BLaER1 treated with 17β-estradiol and CSF1 and Interleukin-3, amounts not matched to agents 10 nM and 100 nM (cell line): ENCODE measurements around the gene MAF.

Source experiments
- H3K27ac ChIP-seq, 11 experiments: shearing (Covaris generic); formaldehyde crosslinking; 2 replicates each; pipeline ENCODE4 v1.8.1; 2022
- H3K27me3 ChIP-seq, 11 experiments: shearing (Covaris generic); formaldehyde crosslinking; 2 replicates each; pipeline ENCODE4 v1.8.1; 2022
- H3K36me3 ChIP-seq, 11 experiments: shearing (Covaris generic); formaldehyde crosslinking; 2 replicates each; pipeline ENCODE4 v1.8.1; 2022
- H3K4me1 ChIP-seq, 10 experiments: shearing (Covaris generic); formaldehyde crosslinking; 2 replicates each; pipeline ENCODE4 v1.8.1; 2022
- H3K4me2 ChIP-seq, 11 experiments: shearing (Covaris generic); formaldehyde crosslinking; 2 replicates each; pipeline ENCODE4 v1.8.1; 2022
- H3K4me3 ChIP-seq, 10 experiments: shearing (Covaris generic); formaldehyde crosslinking; 2 replicates each; pipeline ENCODE4 v1.8.1; 2022
- H3K9ac ChIP-seq, 11 experiments: shearing (Covaris generic); formaldehyde crosslinking; 2 replicates each; pipeline ENCODE4 v1.8.1; 2022
- H3K9me3 ChIP-seq, 11 experiments: shearing (Covaris generic); formaldehyde crosslinking; replicated peaks in 1 of 11; 2 replicates each; pipeline ENCODE4 v1.8.1; 2022
- H4K20me1 ChIP-seq, 11 experiments: shearing (Covaris generic); formaldehyde crosslinking; 2 replicates each; pipeline ENCODE4 v1.8.1; 2022
- Cebpa-rat ChIP-seq, 11 experiments: shearing (Covaris generic); IDR thresholded peaks; 2 replicates each; pipeline ENCODE4 v1.8.1; 2022

Gene MAF

GRCh38 chr16:79598348-79599181 lies 2.0 kb downstream of the MAF start:
- H4K20me1 ChIP-seq, result peaks cover 0 to 65% (median 11%) of the 10 kb centered on the region in 11 experiments; a peak in 13 of 22 replicates
- H3K9me3 ChIP-seq, result no peaks in the 10 kb centered on the region; a peak in 1 of 22 replicates
- peak overlapping the region in 4 of 11 experiments; percentile 61 to 87 (median 78); a peak in 8 of 22 replicates for H3K9ac ChIP-seq
- H3K27me3 ChIP-seq, result peaks cover 0 to 84% (median 74%) of the 10 kb centered on the region in 11 experiments; a peak in 18 of 22 replicates
- H3K4me1 ChIP-seq, result peaks cover 10 to 35% (median 17%) of the 10 kb centered on the region in 10 experiments; a peak in 19 of 20 replicates
- H3K36me3 ChIP-seq, result peaks cover 0 to 58% (median 0%) of the 10 kb centered on the region in 11 experiments; a peak in 6 of 22 replicates
- TF ChIP-seq Cebpa-rat (IDR thresholded peaks at IDR 0.05), result no peak
- peak overlapping the region in 9 of 10 experiments; percentile 25 to 94 (median 72); a peak in 13 of 20 replicates for H3K4me3 ChIP-seq
- H3K27ac ChIP-seq, result peak overlapping the region in 3 of 11 experiments; percentile 49 to 72 (median 71); a peak in 6 of 22 replicates
- peak overlapping the region; percentile 9 to 99 (median 59); a peak in 18 of 22 replicates for H3K4me2 ChIP-seq

DNA sequence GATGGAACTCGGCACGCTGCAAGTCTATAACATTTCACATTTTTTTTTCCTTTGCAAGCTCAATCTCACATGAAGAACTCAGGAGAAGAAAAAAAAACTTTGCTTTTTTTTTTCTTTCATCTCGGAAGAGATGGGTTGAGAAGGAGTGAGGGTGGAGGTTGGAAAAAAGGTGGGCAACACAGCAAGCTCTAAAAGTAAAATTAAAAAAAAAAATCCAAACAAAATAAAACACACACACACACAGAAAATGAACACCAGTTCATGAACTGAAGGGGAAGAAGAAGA lies 2.5 kb downstream of the MAF start:
- peak overlapping the region in 4 of 10 experiments; percentile 73 to 94 (median 88); a peak in 8 of 20 replicates for H3K4me3 ChIP-seq
- H4K20me1 ChIP-seq, result peaks cover 0 to 71% (median 11%) of the 10 kb centered on the region in 11 experiments; a peak in 13 of 22 replicates
- H3K9me3 ChIP-seq, result no peaks in the 10 kb centered on the region; a peak in 1 of 22 replicates
- peak overlapping the region in 3 of 11 experiments; percentile 76 to 87 (median 80); a peak in 6 of 22 replicates for H3K9ac ChIP-seq
- H3K27ac ChIP-seq, result peak overlapping the region in 3 of 11 experiments; percentile 49 to 72 (median 71); a peak in 5 of 22 replicates
- H3K4me1 ChIP-seq, result peaks cover 10 to 36% (median 17%) of the 10 kb centered on the region in 10 experiments; a peak in 19 of 20 replicates
- H3K27me3 ChIP-seq, result peaks cover 0 to 89% (median 79%) of the 10 kb centered on the region in 11 experiments; a peak in 18 of 22 replicates
- H3K4me2 ChIP-seq, result peak overlapping the region in 4 of 11 experiments; percentile 78 to 99 (median 98); a peak in 7 of 22 replicates
- peaks cover 0 to 64% (median 0%) of the 10 kb centered on the region in 11 experiments; a peak in 6 of 22 replicates for H3K36me3 ChIP-seq
- no peak for TF ChIP-seq Cebpa-rat (IDR thresholded peaks at IDR 0.05)

DNA sequence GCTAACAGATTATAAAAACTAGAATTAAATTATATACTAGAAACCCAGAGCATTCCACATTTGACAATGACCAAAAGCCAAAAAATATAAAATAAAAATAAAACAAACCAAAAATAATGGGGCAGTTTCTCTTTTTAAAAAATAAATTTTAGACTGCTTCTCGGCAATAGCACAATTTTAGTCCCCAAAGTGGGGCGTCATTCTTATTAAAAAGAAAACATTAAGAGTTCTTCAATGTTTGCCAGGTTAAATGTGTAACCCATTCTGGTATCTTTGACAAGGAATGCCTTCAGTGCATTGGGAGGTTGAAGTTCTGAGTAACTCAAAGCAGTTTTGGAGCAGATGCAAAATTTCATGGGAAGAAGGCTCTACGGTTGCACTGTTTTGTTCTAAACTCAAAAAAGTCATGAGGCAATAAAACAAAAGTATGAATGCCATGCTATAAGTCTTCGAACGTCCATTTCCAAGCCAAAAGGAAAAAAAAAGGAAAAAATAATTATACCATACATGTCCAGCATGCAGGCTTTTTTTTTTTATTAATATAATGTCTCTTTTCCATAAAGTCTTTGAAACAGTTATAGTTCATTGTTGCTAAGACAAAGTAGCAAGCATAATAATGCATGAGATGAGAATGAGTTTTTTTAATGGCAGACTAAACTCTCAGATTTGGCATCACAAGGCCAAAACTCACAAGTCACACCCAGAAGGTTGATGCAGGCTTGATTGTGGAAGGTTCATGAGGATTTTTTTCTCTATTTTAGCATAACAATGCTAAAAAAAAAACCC lies 3.1 kb downstream of the MAF start:
- peaks cover 0 to 94% (median 85%) of the 10 kb centered on the region in 11 experiments; a peak in 18 of 22 replicates for H3K27me3 ChIP-seq
- peaks cover 0 to 76% (median 11%) of the 10 kb centered on the region in 11 experiments; a peak in 13 of 22 replicates for H4K20me1 ChIP-seq
- H3K27ac ChIP-seq, result peak overlapping the region in 3 of 11 experiments; percentile 49 to 72 (median 71); a peak in 5 of 22 replicates
- peaks cover 0 to 64% (median 0%) of the 10 kb centered on the region in 11 experiments; a peak in 6 of 22 replicates for H3K36me3 ChIP-seq
- peak overlapping the region in 4 of 10 experiments; percentile 73 to 94 (median 88); a peak in 8 of 20 replicates for H3K4me3 ChIP-seq
- peak overlapping the region in 4 of 11 experiments; percentile 78 to 99 (median 98); a peak in 8 of 22 replicates for H3K4me2 ChIP-seq
- H3K9ac ChIP-seq, result peak overlapping the region in 3 of 11 experiments; percentile 76 to 87 (median 80); a peak in 6 of 22 replicates
- no peaks in the 10 kb centered on the region; a peak in 1 of 22 replicates for H3K9me3 ChIP-seq
- H3K4me1 ChIP-seq, result peaks cover 10 to 37% (median 17%) of the 10 kb centered on the region in 10 experiments; a peak in 19 of 20 replicates
- no peak for TF ChIP-seq Cebpa-rat (IDR thresholded peaks at IDR 0.05)

DNA sequence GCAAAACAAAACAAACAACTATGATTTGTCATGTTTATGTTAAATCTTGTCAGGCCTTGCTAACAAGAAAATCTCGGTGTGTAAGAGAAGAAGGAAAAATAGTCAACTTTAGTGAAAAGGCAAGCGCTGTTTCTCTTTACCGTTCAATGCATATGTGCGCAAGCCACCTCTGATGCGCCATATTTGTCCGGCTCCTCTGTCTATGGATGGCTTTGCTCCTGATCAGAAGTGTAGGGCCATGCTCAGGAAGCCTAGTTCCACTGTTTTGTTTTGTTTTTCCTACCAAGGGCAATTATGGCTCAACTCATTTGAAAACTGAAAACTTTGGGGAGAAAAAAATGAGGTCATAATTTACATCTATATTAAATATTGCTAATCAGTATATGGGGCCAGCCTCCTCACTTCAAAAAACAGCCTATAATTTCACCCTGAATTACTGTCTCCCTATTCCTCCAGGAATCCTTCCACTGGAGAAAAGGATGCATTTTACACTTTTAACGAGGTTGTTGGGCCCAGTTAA lies 4.5 kb downstream of the MAF start:
- TF ChIP-seq Cebpa-rat (IDR thresholded peaks at IDR 0.05), result no peak
- Histone ChIP-seq H3K9me3 (no peaks in the 10 kb centered on the region; a peak in 1 of 22 replicates), H3K4me2 (peak overlapping the region in 3 of 11 experiments; percentile 78 to 99 (median 97); a peak in 7 of 22 replicates), H4K20me1 (peaks cover 0 to 91% (median 11%) of the 10 kb centered on the region in 11 experiments; a peak in 13 of 22 replicates), H3K36me3 (peaks cover 0 to 68% (median 0%) of the 10 kb centered on the region in 11 experiments; a peak in 6 of 22 replicates), H3K4me1 (peaks cover under 1 to 47% (median 7%) of the 10 kb centered on the region in 10 experiments; a peak in 17 of 20 replicates), H3K4me3 (peak overlapping the region in 3 of 10 experiments; percentile 86 to 94 (median 89); a peak in 6 of 20 replicates), H3K27ac (peak overlapping the region in 2 of 11 experiments; percentile 71 to 72; a peak in 3 of 22 replicates), H3K9ac (peak overlapping the region in 3 of 11 experiments; percentile 4 to 87 (median 80); a peak in 5 of 22 replicates), H3K27me3 (peaks cover 0 to 98% (median 85%) of the 10 kb centered on the region in 11 experiments; a peak in 18 of 22 replicates)

DNA sequence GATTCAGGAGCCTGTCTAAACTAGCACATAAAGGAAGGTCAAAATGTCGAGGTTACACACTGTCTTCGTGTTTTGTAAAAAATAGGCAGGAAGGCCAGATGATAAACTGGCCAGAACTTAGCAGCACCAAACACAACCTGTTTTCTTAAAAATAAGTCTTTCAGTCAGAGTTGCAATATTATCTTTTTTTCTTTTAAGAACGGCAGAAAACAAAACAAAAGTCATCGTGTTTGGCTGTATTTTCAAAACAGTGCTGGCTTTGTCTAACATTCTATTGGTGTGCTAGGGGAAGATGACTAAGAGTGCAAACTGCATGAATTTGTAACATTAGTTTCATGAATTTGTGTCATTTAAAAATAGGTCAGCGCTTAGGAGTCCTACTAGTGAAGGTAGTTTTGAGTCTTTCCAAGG lies 5.3 kb downstream of the MAF start:
- H3K27me3 ChIP-seq, result peaks cover 0 to 98% (median 85%) of the 10 kb centered on the region in 11 experiments; a peak in 18 of 22 replicates
- peaks cover 0 to 68% (median 0%) of the 10 kb centered on the region in 11 experiments; a peak in 6 of 22 replicates for H3K36me3 ChIP-seq
- H3K27ac ChIP-seq, result peak overlapping the region in 2 of 11 experiments; percentile 71 to 72; a peak in 2 of 22 replicates
- no peaks in the 10 kb centered on the region; a peak in 1 of 22 replicates for H3K9me3 ChIP-seq
- peak overlapping the region in 3 of 11 experiments; percentile 4 to 87 (median 80); a peak in 5 of 22 replicates for H3K9ac ChIP-seq
- H3K4me2 ChIP-seq, result peak overlapping the region in 3 of 11 experiments; percentile 78 to 99 (median 97); a peak in 6 of 22 replicates
- peak overlapping the region in 3 of 10 experiments; percentile 86 to 94 (median 89); a peak in 6 of 20 replicates for H3K4me3 ChIP-seq
- peaks cover 0 to 94% (median 11%) of the 10 kb centered on the region in 11 experiments; a peak in 13 of 22 replicates for H4K20me1 ChIP-seq
- H3K4me1 ChIP-seq, result peaks cover 0 to 55% (median 6%) of the 10 kb centered on the region in 10 experiments; a peak in 17 of 20 replicates
- no peak for TF ChIP-seq Cebpa-rat (IDR thresholded peaks at IDR 0.05)

DNA sequence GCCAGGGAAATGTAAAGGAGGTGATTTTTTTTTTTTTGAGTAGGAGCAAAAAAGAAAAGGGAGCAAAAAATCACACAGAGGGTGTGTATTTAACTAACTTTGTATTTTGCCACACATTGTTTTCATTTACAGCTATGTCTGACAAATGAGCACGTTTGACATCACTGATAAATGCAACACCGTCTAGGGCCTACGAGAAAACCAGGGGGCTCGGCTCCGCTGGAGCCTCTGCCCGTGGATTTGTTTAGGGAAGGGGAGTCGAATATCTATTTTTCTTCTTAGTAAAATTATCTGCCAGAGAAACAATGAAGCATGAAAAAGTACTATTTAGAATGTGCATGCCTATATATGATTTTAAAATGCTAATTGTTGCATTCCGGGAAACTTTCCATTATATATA lies 6.8 kb downstream of the MAF start:
- Histone ChIP-seq H4K20me1 (peaks cover 0 to 84% (median 6%) of the 10 kb centered on the region in 11 experiments; a peak in 9 of 22 replicates), H3K4me3 (peak overlapping the region in 2 of 10 experiments; percentile 86 to 94; a peak in 2 of 20 replicates), H3K27me3 (peaks cover 0 to 99% (median 85%) of the 10 kb centered on the region in 11 experiments; a peak in 18 of 22 replicates), H3K27ac (no peak overlapping the region; a peak in 1 of 22 replicates), H3K4me1 (peaks cover 0 to 56% (median 0%) of the 10 kb centered on the region in 10 experiments; a peak in 7 of 20 replicates), H3K4me2 (peak overlapping the region in 2 of 11 experiments; percentile 97 to 99; a peak in 4 of 22 replicates), H3K9me3 (no peaks in the 10 kb centered on the region; a peak in 1 of 22 replicates), H3K9ac (peak overlapping the region in 2 of 11 experiments; percentile 80 to 87; a peak in 2 of 22 replicates), H3K36me3 (peaks cover 0 to 61% (median 0%) of the 10 kb centered on the region in 11 experiments; a peak in 6 of 22 replicates)
- no peak for TF ChIP-seq Cebpa-rat (IDR thresholded peaks at IDR 0.05)

- Histone ChIP-seq H3K4me3 (no peak overlapping the region; a peak in 1 of 20 replicates), H3K9ac (no peak overlapping the region; a peak in 1 of 22 replicates), H3K4me2 (peak overlapping the region in 3 of 11 experiments; percentile 32 to 99 (median 97); a peak in 5 of 22 replicates), H4K20me1 (peaks cover 0 to 77% (median 6%) of the 10 kb centered on the region in 11 experiments; a peak in 9 of 22 replicates), H3K9me3 (no peaks in the 10 kb centered on the region; a peak in 1 of 22 replicates), H3K27me3 (peaks cover 0 to 98% (median 79%) of the 10 kb centered on the region in 11 experiments; a peak in 18 of 22 replicates), H3K4me1 (peaks cover 0 to 56% (median 0%) of the 10 kb centered on the region in 10 experiments; a peak in 6 of 20 replicates), H3K36me3 (peaks cover 0 to 55% (median 0%) of the 10 kb centered on the region in 11 experiments; a peak in 6 of 22 replicates), H3K27ac (peak overlapping the region in 2 of 11 experiments; percentile 14 to 41; a peak in 2 of 22 replicates)
- TF ChIP-seq Cebpa-rat (IDR thresholded peaks at IDR 0.05), result no peak
Measured at GRCh38 chr16:79593074-79593531, 7.4 kb downstream of the MAF start.
